Gastroesophageal sphincter (tissue), 4 donors: Measurements from ENCODE around the gene IL1RAP. TPM values are rescaled to one million over a fixed set of nuclear protein-coding genes. Genes with fewer than 3 reads are reported as not detected.

ENCODE experiments used
- ATAC-seq: fragments of 150-250 bp; one replicate; pipeline ENCODE4 v1.9.1; 2016; ENCODE audit warnings: mild to moderate bottlenecking, moderate library complexity
- H3K27ac ChIP-seq, 4 donors: fragments of 200-600 bp; sonication (generic) in 3 of 4; 1 replicate in 3 of 4; 2 replicates in 1 of 4; pipeline ENCODE4 v1.5.1; 2016 to 2019
- H3K27me3 ChIP-seq: fragments of 200-600 bp; sonication (generic); one replicate; pipeline ENCODE4 v1.5.1; 2019
- H3K36me3 ChIP-seq, 2 donors: fragments of 200-600 bp; sonication (generic); one replicate each; pipeline ENCODE4 v1.5.1; 2019; ENCODE audit warnings: control low read depth in 1 of 2
- H3K4me1 ChIP-seq, 3 donors: fragments of 200-600 bp; sonication (generic); 1 replicate in 2 of 3; 2 replicates in 1 of 3; pipeline ENCODE4 v1.5.1; 2016 to 2019; ENCODE audit warnings: control low read depth in 2 of 3
- H3K4me3 ChIP-seq, 2 donors: fragments of 200-600 bp; sonication (generic); one replicate each; pipeline ENCODE4 v1.5.1; 2019; ENCODE audit warnings: mild to moderate bottlenecking in 1 of 2, moderate library complexity in 1 of 2
- H3K9me3 ChIP-seq, 3 donors: fragments of 200-600 bp; sonication (generic); one replicate each; pipeline ENCODE4 v1.5.1; 2017 to 2019; ENCODE audit warnings: control low read depth in 2 of 3
- EP300 ChIP-seq: sonication (generic); formaldehyde crosslinking; IDR thresholded peaks from one replicate; pipeline ENCODE4 v1.6.1; 2017; ENCODE audit warnings: antibody characterized with exemption, mild to moderate bottlenecking
- POLR2A ChIP-seq, 2 donors: fragments of 450-650 bp; IDR thresholded peaks; one replicate each; pipeline ENCODE4 v1.6.1; 2017; ENCODE audit warnings: antibody characterized with exemption in 2 of 2, mild to moderate bottlenecking in 2 of 2, moderate library complexity in 1 of 2
- POLR2AphosphoS5 ChIP-seq: sonication (generic); formaldehyde crosslinking; IDR thresholded peaks from one replicate; pipeline ENCODE4 v1.6.1; 2017; ENCODE audit warnings: antibody characterized with exemption
- WGBS, 2 donors: methylation state at CpG; one replicate each; pipeline ENCODE4 v1.1.5; 2018; ENCODE audit warnings: low coverage in 1 of 2; 5-methylcytosine and 5-hydroxymethylcytosine counted together
- total RNA-seq, 4 donors: library from RNA; depleted of rRNA; stranded (reverse); fragments of >200 nt; gene quantifications; one replicate each; pipeline ENCODE4 v1.1.0, GENCODE V29; 2016
- TF ChIP-seq, protein P1 (sequence below), 4 experiments: fragments of 200-600 bp in 2 of 4; fragments of 450-650 bp in 2 of 4; sonication (generic) in 1 of 4; IDR thresholded peaks; one replicate each; pipeline ENCODE4 v1.5.1; 2017 to 2019; ENCODE audit warnings: antibody characterized with exemption in 4 of 4, mild to moderate bottlenecking in 2 of 4, moderate library complexity in 2 of 4

Gene IL1RAP
- total RNA-seq, 4 donors from 2014 or later, result 3.2 to 11.0 (median 5.0) TPM

DNA sequence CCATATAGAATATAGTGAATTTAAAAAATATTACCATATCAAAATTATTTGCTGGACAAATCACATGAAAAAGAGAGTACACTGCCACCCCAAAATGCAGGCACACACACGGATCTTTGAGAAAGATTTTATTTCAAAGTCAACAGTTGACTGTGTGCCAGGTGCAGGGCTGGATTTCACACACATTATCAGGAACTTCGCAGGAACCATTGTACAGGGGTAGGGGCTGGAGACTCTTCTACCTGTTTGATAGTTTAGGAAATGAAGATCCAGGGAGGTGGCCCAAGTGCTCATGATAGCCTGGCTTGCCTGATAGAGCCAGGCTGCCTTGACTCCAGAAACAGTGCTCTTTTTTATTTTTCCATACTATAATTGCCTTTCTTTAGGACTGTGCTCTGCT is 54.2 kb downstream of the IL1RAP start:
- H3K4me3 ChIP-seq, result no peak overlapping the region
- TF ChIP-seq EP300 (no peak), POLR2A (IDR thresholded peaks at IDR 0.05) (no peak), POLR2AphosphoS5 (no peak)
- TF ChIP-seq, protein P1, sequence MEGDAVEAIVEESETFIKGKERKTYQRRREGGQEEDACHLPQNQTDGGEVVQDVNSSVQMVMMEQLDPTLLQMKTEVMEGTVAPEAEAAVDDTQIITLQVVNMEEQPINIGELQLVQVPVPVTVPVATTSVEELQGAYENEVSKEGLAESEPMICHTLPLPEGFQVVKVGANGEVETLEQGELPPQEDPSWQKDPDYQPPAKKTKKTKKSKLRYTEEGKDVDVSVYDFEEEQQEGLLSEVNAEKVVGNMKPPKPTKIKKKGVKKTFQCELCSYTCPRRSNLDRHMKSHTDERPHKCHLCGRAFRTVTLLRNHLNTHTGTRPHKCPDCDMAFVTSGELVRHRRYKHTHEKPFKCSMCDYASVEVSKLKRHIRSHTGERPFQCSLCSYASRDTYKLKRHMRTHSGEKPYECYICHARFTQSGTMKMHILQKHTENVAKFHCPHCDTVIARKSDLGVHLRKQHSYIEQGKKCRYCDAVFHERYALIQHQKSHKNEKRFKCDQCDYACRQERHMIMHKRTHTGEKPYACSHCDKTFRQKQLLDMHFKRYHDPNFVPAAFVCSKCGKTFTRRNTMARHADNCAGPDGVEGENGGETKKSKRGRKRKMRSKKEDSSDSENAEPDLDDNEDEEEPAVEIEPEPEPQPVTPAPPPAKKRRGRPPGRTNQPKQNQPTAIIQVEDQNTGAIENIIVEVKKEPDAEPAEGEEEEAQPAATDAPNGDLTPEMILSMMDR (IDR thresholded peaks at IDR 0.05), result no peak
- H3K27ac ChIP-seq, result no peak overlapping the region
- no peaks in the 10 kb centered on the region for H3K9me3 ChIP-seq
- no peak for ATAC-seq
- no peaks in the 10 kb centered on the region for H3K27me3 ChIP-seq
- no peaks in the 10 kb centered on the region for H3K4me1 ChIP-seq
- H3K36me3 ChIP-seq, result no peaks in the 10 kb centered on the region
- 50 to 60% methylated on average over 1 to 2 of the region's 2 CpGs for WGBS, 2 donors

DNA sequence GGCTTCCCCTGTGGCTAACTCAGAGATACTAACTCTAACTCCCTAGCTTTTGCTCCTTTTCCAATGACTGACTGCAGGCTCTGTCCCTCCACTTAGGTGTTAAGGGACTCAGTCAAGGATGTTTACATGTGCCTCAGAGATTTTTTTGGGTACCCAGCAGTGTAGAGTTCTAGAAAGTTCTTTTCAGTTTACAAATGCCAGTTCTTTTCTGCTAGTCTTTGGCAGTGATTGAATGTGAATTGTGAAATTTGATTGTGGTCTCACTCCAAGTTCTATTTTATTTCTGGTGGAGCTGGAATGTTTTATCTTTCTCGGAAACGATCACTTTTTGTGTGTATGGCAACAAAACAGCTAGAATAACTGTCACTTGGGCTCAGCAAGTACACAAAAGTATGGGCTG is 60.6 kb downstream of the IL1RAP start:
- Histone ChIP-seq H3K27me3 (no peaks in the 10 kb centered on the region), H3K36me3 (no peaks in the 10 kb centered on the region), H3K4me3 (no peak overlapping the region), H3K4me1 (no peaks in the 10 kb centered on the region), H3K9me3 (no peaks in the 10 kb centered on the region), H3K27ac (no peak overlapping the region)
- 50 to 71% methylated on average over 2 of the region's 2 CpGs for WGBS, 2 donors
- ATAC-seq, result no peak
- no peak for TF ChIP-seq POLR2AphosphoS5

- H3K27ac ChIP-seq, result no peak overlapping the region
- H3K4me3 ChIP-seq, result no peak overlapping the region
- H3K9me3 ChIP-seq, result no peaks in the 10 kb centered on the region
- H3K27me3 ChIP-seq, result no peaks in the 10 kb centered on the region
- H3K36me3 ChIP-seq, result no peaks in the 10 kb centered on the region
- 81 to 88% methylated on average over 7 of the region's 7 CpGs for WGBS, 2 donors
- ATAC-seq, result no peak
- no peaks in the 10 kb centered on the region for H3K4me1 ChIP-seq
- TF ChIP-seq, protein P1 (IDR thresholded peaks at IDR 0.05), result no peak
- TF ChIP-seq POLR2A (IDR thresholded peaks at IDR 0.05) (no peak), POLR2AphosphoS5 (no peak), EP300 (no peak)
Measured at GRCh38 chr3:190575437-190576185, 61.7 kb downstream of the IL1RAP start.

DNA sequence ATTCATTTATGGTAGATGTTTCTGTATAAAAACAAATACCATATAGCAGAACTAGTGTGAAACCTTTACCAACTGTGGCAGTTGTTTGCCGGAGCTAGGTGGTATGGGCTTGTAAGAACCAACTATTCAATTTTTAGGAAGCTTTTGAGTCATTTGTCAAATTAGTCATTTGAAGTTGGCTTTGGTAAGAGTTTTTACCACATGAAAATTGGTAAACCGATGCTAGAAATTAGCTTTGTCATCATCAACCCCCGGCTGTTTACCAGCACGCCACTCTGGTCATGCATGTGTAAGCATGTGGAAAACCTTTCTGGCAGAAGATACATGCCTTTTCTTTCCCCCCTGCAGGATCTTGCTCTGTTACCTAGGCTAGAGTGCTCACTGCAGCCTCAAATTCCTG is 63.3 kb downstream of the IL1RAP start:
- H3K27ac ChIP-seq, result no peak overlapping the region
- H3K4me3 ChIP-seq, result no peak overlapping the region
- H3K9me3 ChIP-seq, result no peaks in the 10 kb centered on the region
- 86 to 94% methylated on average over 4 of the region's 4 CpGs for WGBS, 2 donors
- no peaks in the 10 kb centered on the region for H3K27me3 ChIP-seq
- no peaks in the 10 kb centered on the region for H3K36me3 ChIP-seq
- no peaks in the 10 kb centered on the region for H3K4me1 ChIP-seq
- TF ChIP-seq, protein P1 (IDR thresholded peaks at IDR 0.05), result no peak
- TF ChIP-seq POLR2A (IDR thresholded peaks at IDR 0.05), result no peak
- no peak for TF ChIP-seq POLR2AphosphoS5
- TF ChIP-seq EP300, result no peak
- no peak for ATAC-seq

GRCh38 chr3:190579514-190580137 is 65.7 kb downstream of the IL1RAP start:
- no peaks in the 10 kb centered on the region for H3K4me1 ChIP-seq
- no peak overlapping the region for H3K27ac ChIP-seq
- no peaks in the 10 kb centered on the region for H3K36me3 ChIP-seq
- TF ChIP-seq EP300, result no peak
- H3K9me3 ChIP-seq, result no peaks in the 10 kb centered on the region
- H3K4me3 ChIP-seq, result no peak overlapping the region
- H3K27me3 ChIP-seq, result no peaks in the 10 kb centered on the region
- 56% methylated on average over 3 of the region's 3 CpGs for WGBS, 2 donors
- no peak for ATAC-seq

- no peak for ATAC-seq
- Histone ChIP-seq H3K27me3 (no peaks in the 10 kb centered on the region), H3K9me3 (no peaks in the 10 kb centered on the region), H3K4me3 (no peak overlapping the region), H3K36me3 (no peaks in the 10 kb centered on the region), H3K27ac (no peak overlapping the region), H3K4me1 (no peaks in the 10 kb centered on the region)
- 70 to 79% methylated on average over 2 of the region's 2 CpGs for WGBS, 2 donors
- TF ChIP-seq POLR2AphosphoS5 (no peak), EP300 (no peak), POLR2A (IDR thresholded peaks at IDR 0.05) (no peak)
- TF ChIP-seq, protein P1 (IDR thresholded peaks at IDR 0.05), result no peak
Measured at GRCh38 chr3:190580417-190580816, 66.5 kb downstream of the IL1RAP start.
